NCI-H187 (cell line): ENCODE data around the gene OXLD1.
A peak's percentile ranks its signal among the peaks of the same experiment; 100 is the strongest.
"Not testable (repeated sequence)": the region's sequence is repeated elsewhere in the genome, so short reads cannot be mapped to it uniquely, and the experiment has no call there.

ENCODE experiments used
- DNase-seq, 2 experiments: peaks; one replicate each; lab custom pipeline; 2025; lab: John Stamatoyannopoulos, UW

Gene OXLD1

GRCh38 chr17:81650951-81651350, 15.5 kb downstream of the OXLD1 start:
- DNase-seq: no peak

GRCh38 chr17:81648707-81649085, 17.7 kb downstream of the OXLD1 start:
- no peak for DNase-seq

- DNase-seq: no peak
Observed at GRCh38 chr17:81648013-81648706, 18.2 kb downstream of the OXLD1 start.

- no peak for DNase-seq
Observed at GRCh38 chr17:81647640-81648012, 18.8 kb downstream of the OXLD1 start.

- no peak for DNase-seq
Observed at GRCh38 chr17:81646869-81647600, 19.4 kb downstream of the OXLD1 start.

GRCh38 chr17:81644976-81645952, 21.1 kb downstream of the OXLD1 start:
- DNase-seq: no peak

GRCh38 chr17:81644496-81644895, 21.9 kb downstream of the OXLD1 start:
- DNase-seq: no peak

- no peak for DNase-seq
Observed at GRCh38 chr17:81641825-81642489, 24.4 kb downstream of the OXLD1 start.

- DNase-seq: no peak
Observed at GRCh38 chr17:81640011-81640410, 26.4 kb downstream of the OXLD1 start.

GRCh38 chr17:81638683-81639082, 27.7 kb downstream of the OXLD1 start:
- no peak for DNase-seq

- DNase-seq: peak; percentile 34 to 60
Observed at GRCh38 chr17:81636505-81637288, 29.7 kb downstream of the OXLD1 start, which contains the start of the genes NPLOC4 and TSPAN10. Gene NPLOC4, minus strand, starts transcription at chr17:81637112. Its CDS starts 182 bp downstream, at chr17:81636930. Gene TSPAN10, plus strand, starts transcription at chr17:81637196. Its CDS starts 5,217 bp downstream, at chr17:81642413.

- DNase-seq: no peak
Observed at GRCh38 chr17:81635973-81636504, 30.4 kb downstream of the OXLD1 start.

GRCh38 chr17:81635431-81635830, 31.0 kb downstream of the OXLD1 start:
- no peak for DNase-seq

GRCh38 chr17:81631482-81631881, 34.9 kb downstream of the OXLD1 start:
- DNase-seq: no peak

GRCh38 chr17:81630274-81630673, 36.1 kb downstream of the OXLD1 start:
- DNase-seq: no peak

GRCh38 chr17:81621494-81622130, 44.8 kb downstream of the OXLD1 start:
- no peak for DNase-seq

- not testable (repeated sequence) for DNase-seq
Observed at GRCh38 chr17:81618307-81618706, 48.1 kb downstream of the OXLD1 start.

GRCh38 chr17:81616877-81617276, 49.5 kb downstream of the OXLD1 start:
- DNase-seq: no peak

- no peak for DNase-seq
Observed at GRCh38 chr17:81615401-81615930, 50.9 kb downstream of the OXLD1 start.
